ENCODE data around the gene SLC35E4.
"Not testable (repeated sequence)": the region's sequence is repeated elsewhere in the genome, so short reads cannot be mapped to it uniquely, and the experiment has no call there.

The SLC35E4 gene

GRCh38 chr22:30612789-30613188, 22.8 kb upstream of the SLC35E4 start:
- DNase-seq: no peak

GRCh38 chr22:30614268-30614667, 21.3 kb upstream of the SLC35E4 start:
- DNase-seq: no peak

GRCh38 chr22:30614879-30615278, 20.7 kb upstream of the SLC35E4 start:
- no peak for DNase-seq

- DNase-seq: no peak
These were observed 20.0 kb upstream of the SLC35E4 start for GRCh38 chr22:30615543-30615954.

GRCh38 chr22:30617819-30618218, 17.8 kb upstream of the SLC35E4 start:
- DNase-seq: no peak

- not testable (repeated sequence) for DNase-seq
These were observed 15.7 kb upstream of the SLC35E4 start for GRCh38 chr22:30619909-30620308.

- no peak for DNase-seq
These were observed 9.2 kb upstream of the SLC35E4 start for GRCh38 chr22:30626413-30626812.

- no peak for DNase-seq
These were observed 8.1 kb upstream of the SLC35E4 start for GRCh38 chr22:30627471-30627870.

GRCh38 chr22:30628491-30628890, 7.1 kb upstream of the SLC35E4 start:
- DNase-seq: peak; percentile 16

DNA sequence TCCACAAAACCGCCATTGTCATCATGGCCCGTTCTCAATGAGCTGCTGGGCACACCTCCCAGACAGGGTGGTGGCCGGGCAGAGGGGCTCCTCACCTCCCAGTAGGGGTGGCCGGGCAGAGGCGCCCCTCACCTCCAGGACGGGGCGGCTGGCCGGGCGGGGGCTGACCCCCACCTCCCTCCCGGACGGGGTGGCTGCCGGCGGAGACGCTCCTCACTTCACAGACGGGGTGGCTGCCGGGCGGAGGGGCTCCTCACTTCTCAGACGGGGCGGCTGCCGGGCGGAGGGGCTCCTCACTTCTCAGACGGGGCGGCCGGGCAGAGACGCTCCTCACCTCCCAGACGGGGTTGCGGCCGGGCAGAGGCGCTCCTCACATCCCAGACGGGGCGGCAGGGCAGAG, 4.1 kb upstream of the SLC35E4 start:
- not testable (repeated sequence) for DNase-seq

DNA sequence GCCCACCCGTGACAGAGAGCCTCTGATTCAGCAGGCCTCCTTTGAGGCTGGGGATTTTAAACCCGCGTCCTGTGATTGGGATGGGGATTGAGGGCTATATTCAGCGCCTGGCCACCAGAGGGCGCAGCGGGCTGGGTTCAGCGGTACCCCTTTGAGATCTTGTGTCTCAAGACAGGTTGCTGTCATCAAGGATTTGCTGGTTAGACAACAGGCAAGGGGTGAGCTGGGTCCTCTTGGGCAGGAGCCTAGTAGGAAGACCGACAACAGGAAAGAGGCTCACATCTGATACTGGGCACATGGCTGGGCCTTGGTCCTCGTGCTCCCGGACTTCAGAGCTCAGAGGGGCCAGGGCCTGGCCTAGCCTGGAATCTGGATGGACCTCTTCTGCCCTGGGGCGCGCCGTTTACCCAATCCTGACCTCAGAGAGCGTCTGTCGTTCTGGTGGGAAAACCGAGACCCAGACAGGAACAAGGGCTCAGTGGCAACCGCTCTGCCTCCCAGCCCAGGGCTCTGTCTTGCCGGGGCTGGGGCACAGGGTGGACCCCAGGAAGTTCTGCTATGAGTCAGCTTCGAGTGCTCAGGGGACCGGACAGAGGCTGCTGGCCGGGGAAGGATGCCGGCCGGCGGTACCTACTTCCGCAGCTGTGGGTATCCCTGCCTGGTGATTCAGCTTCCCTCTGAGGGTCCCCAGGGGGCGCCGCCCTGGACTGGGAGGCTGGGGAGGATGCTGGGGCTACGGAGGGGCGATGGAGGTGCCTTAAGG, 929 bp upstream of the SLC35E4 start:
- DNase-seq: peak; percentile 69

GRCh38 chr22:30636226-30637077, 871 bp downstream of the SLC35E4 start:
- no peak for DNase-seq

GRCh38 chr22:30637701-30638114, 2.1 kb downstream of the SLC35E4 start:
- no peak for DNase-seq

DNA sequence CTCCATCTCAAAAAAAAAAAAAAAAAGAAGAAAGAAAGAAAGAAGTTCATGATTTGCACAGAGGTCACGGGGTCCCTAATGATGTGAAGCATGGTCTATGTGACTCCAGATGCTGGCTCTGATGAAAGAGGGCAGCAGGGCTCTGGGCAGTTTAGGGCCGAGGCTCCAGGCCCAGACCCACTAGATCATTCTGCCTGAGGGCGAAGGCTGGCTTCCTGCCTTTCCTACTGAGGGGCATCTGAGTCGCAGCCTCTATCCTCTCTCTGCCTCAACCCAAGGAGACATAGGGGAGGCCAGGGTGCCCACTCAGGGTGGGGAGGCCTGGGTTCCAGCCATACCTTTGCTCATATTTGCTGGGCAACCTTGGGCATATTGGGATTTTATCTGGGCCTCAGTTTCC, 4.8 kb downstream of the SLC35E4 start:
- no peak for DNase-seq

- DNase-seq: no peak
These were observed 5.4 kb downstream of the SLC35E4 start for GRCh38 chr22:30640839-30641430.

GRCh38 chr22:30643055-30643875, 7.7 kb downstream of the SLC35E4 start:
- DNase-seq: no peak

GRCh38 chr22:30646518-30647160, 11.1 kb downstream of the SLC35E4 start:
- no peak for DNase-seq

DNA sequence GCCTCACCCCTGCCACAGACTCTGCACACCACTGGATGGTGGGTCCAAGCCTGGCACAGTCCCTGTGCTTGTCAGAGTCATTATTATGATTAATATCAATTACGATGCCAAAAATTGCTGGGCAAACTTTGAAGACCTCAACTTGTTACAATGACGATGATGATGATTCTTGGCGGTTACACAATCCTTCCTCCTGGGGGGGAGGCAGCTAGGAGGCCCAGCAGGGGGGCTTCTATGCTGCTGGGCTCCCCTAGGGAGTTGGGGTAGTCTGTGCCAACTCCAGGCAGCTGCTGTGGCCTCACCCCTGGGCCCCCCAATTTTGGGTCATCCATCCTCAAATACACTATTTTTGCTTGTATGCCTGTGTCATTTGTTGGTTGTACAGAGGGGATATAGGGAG, 12.0 kb downstream of the SLC35E4 start:
- DNase-seq: no peak

GRCh38 chr22:30648825-30649224, 13.2 kb downstream of the SLC35E4 start:
- DNase-seq: no peak

GRCh38 chr22:30649430-30650007, 13.9 kb downstream of the SLC35E4 start:
- DNase-seq: no peak

GRCh38 chr22:30650508-30651116, 15.0 kb downstream of the SLC35E4 start:
- peak; percentile 3 for DNase-seq

Measured in NCI-H1092 treated with DMSO at 0.1 percent for 48 hours (cell line).